Large intestine (tissue), 3 donors: Measurements from ENCODE around the gene LHPP. TPM values are rescaled to one million over a fixed set of nuclear protein-coding genes. Genes with fewer than 3 reads are reported as not detected.
A peak's percentile ranks its signal among the peaks of the same experiment; 100 is the strongest.
"Not testable (repeated sequence)": the region's sequence is repeated elsewhere in the genome, so short reads cannot be mapped to it uniquely, and the experiment has no call there.

Experiments used
- DNase-seq, 2 donors: peaks; one replicate each; pipeline versions ENCODE4 v3.0.0 to v3.0.0-alpha.2; 2013
- H3K27ac ChIP-seq: one replicate; pipeline ENCODE4 v1.5.1; 2013; ENCODE audit warnings: low read length
- H3K27me3 ChIP-seq: 2 replicates; pipeline ENCODE4 v1.6.1; 2013; ENCODE audit warnings: low read length; ENCODE audit not compliant: control insufficient read depth, insufficient read depth
- H3K36me3 ChIP-seq: 2 replicates; pipeline ENCODE4 v1.6.1; 2013; ENCODE audit warnings: low read length; ENCODE audit not compliant: control insufficient read depth, insufficient read depth
- H3K4me1 ChIP-seq: one replicate; pipeline ENCODE4 v1.6.1; 2013; ENCODE audit warnings: low read length; ENCODE audit not compliant: control insufficient read depth, insufficient read depth
- H3K4me3 ChIP-seq: one replicate; pipeline ENCODE4 v1.5.1; 2013; ENCODE audit warnings: low read length
- H3K9me3 ChIP-seq: one replicate; pipeline ENCODE4 v1.6.1; 2013; ENCODE audit warnings: mild to moderate bottlenecking, low read depth, low read length, moderate library complexity; ENCODE audit not compliant: control insufficient read depth
- WGBS: methylation state at CpG from one replicate; pipeline ENCODE4 v1.1.5; 2013; ENCODE audit warnings: low lambda C conversion rate; ENCODE audit not compliant: insufficient coverage; 5-methylcytosine and 5-hydroxymethylcytosine counted together
- polyA plus RNA-seq: library from polyadenylated mRNA; unstranded; fragments of 120-200 nt; gene quantifications from one replicate; pipeline ENCODE4 v1.2.1, GENCODE V29; 2013

Gene LHPP
- polyA plus RNA-seq, 1 donor = 40.7 TPM

DNA sequence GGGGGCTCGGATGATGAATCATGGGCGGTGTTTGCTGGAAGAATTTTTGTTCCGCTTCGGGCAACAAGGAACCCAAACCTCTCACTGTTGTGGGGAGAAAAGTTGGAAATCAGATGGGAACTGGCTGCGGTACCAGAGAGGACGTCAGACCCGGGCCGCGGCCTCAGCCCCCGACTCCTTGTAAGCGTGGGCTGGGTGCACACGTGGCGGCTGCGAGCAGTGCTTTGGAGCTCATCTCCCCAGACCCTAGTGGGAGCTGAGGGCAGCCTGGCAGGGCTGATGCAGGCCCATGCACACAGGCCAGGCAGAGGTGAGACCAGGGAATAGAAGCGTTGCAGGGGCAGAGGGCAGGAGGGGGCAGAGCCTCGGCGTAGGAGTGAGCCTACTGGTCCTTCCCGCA is 146.1 kb downstream of the LHPP start:
- Histone ChIP-seq H3K4me3 (no peak overlapping the region), H3K27me3 (no peaks in the 10 kb centered on the region), H3K36me3 (no peaks in the 10 kb centered on the region), H3K9me3 (no peaks in the 10 kb centered on the region), H3K27ac (no peak overlapping the region), H3K4me1 (peaks cover 3% of the 10 kb centered on the region)
- no CpG with 5 or more reads among the region's 18 CpGs for WGBS
- no peak for DNase-seq

DNA sequence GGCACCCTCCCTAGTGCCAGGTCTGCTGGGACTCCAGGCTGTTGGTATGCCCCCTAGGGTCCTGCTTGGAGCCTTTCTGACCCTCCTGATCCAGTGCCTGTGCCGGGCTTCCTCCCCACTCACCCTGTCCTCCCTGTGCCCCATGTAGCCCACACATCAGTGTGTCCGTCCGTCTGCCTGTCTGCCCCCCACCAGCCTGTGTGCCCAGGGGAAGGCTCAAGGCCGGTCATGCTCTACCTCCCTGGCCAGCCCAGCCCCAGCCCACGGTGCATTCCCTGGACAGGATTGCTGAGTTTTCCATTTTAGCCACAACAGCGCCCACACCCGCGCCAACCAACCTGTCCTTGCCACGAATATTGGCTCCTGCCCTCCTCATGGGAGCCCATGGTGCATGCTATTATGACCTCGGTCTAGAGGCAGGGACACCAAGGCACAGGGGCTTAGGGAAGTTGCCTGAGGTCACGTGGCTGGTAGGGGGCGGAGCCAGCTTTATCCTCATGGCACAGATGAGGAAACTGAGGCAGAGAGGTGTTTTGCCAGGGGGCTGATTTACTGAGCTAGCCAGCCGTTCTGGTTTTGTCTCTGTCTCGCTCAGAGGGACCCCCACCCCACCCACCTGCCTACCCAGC is 146.6 kb downstream of the LHPP start:
- peaks cover 3% of the 10 kb centered on the region for H3K4me1 ChIP-seq
- no peak overlapping the region for H3K27ac ChIP-seq
- no peak overlapping the region for H3K4me3 ChIP-seq
- no peaks in the 10 kb centered on the region for H3K27me3 ChIP-seq
- H3K9me3 ChIP-seq = no peaks in the 10 kb centered on the region
- no peak for DNase-seq
- no peaks in the 10 kb centered on the region for H3K36me3 ChIP-seq
- no CpG with 5 or more reads among the region's 14 CpGs for WGBS

DNA sequence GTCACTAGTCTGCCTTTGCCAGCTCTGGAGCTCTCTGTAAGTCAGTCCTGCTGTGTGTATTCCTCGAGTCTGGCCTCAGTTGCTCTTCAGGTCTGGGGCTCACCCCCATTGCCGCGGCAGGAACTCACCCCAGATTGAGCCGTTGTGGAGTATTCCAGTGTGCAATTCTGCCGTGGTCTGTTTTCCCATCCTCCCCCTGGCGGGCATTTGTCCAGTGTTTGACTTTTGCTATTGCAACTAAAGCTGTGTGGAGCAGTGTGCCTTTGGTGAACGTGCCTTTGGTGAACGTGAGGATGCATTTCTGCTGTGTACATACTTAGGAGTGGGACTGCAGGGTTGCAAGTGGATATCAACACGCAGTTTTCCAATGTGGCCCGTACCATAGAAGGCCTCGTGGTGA is 148.1 kb downstream of the LHPP start:
- DNase-seq = no peak
- no CpG with 5 or more reads among the region's 11 CpGs for WGBS
- peaks cover 3% of the 10 kb centered on the region for H3K4me1 ChIP-seq
- no peaks in the 10 kb centered on the region for H3K27me3 ChIP-seq
- H3K27ac ChIP-seq = no peak overlapping the region
- no peaks in the 10 kb centered on the region for H3K36me3 ChIP-seq
- H3K9me3 ChIP-seq = no peaks in the 10 kb centered on the region
- H3K4me3 ChIP-seq = no peak overlapping the region

DNA sequence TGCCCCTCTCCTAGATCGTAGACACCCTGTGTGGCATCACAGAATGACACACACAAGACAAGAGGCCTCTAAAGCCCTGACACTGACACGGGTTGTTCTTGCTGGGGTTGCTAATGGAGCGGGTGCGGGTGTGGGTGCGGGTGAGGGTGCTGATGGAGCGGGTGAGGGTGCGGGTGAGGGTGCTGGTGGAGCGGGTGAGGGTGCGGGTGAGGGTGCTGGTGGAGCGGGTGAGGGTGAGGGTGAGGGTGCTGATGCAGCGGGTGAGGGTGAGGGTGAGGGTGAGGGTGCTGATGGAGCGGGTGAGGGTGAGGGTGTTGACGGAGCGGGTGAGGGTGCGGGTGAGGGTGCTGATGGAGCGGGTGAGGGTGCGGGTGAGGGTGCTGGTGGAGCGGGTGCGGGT is 148.6 kb downstream of the LHPP start:
- not testable (repeated sequence) for DNase-seq, H3K9me3 ChIP-seq, H3K4me1 ChIP-seq, H3K27ac ChIP-seq, H3K27me3 ChIP-seq, H3K36me3 ChIP-seq, H3K4me3 ChIP-seq
- WGBS = 98% methylated on average over 5 of the region's 19 CpGs

DNA sequence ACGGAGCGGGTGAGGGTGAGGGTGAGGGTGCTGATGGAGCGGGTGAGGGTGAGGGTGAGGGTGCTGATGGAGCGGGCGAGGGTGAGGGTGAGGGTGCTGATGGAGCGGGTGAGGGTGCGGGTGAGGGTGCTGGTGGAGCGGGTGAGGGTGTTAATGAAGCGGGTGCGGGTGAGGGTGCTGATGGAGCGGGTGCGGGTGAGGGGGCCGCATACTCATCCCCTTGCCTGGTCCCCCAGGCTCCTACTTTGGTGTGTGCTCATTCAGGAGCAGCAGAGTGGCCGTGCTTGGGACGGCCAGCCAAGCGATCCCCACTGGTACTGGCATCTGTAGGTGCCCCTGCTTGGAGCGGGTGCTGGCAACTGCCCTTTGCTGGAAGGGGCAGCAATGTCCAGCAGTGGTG is 149.2 kb downstream of the LHPP start:
- WGBS = no CpG with 5 or more reads among the region's 17 CpGs

DNA sequence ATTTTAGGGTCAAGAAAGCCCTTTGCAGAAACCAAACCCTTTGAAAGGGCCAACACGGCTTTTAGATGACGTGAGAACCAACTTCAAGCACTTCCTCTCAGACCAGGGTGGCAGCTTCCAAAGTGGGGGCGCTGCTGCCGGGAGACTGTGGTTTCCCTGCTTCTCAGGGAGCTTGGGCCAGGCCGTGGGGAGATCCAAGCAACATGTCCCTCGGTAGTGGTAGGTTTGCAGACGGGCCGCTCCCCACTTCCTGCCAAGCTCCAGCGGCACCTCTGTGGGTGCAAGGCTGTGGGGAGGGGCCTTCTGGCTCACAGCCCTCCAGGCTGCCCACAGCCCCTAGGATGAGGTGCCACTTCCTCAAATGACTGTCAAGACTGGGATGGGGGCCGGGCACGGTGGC is 150.1 kb downstream of the LHPP start:
- DNase-seq = no peak
- Histone ChIP-seq H3K36me3 (peaks cover 11% of the 10 kb centered on the region), H3K4me3 (no peak overlapping the region), H3K9me3 (peaks cover 4% of the 10 kb centered on the region), H3K4me1 (no peaks in the 10 kb centered on the region), H3K27ac (no peak overlapping the region), H3K27me3 (no peaks in the 10 kb centered on the region)
- no CpG with 5 or more reads among the region's 11 CpGs for WGBS

More for the DNA sequence above, 149.2 kb downstream of the LHPP start:
- H3K27ac ChIP-seq, H3K9me3 ChIP-seq, H3K4me3 ChIP-seq, DNase-seq, H3K36me3 ChIP-seq, H3K27me3 ChIP-seq, H3K4me1 ChIP-seq: not testable (repeated sequence)

DNA sequence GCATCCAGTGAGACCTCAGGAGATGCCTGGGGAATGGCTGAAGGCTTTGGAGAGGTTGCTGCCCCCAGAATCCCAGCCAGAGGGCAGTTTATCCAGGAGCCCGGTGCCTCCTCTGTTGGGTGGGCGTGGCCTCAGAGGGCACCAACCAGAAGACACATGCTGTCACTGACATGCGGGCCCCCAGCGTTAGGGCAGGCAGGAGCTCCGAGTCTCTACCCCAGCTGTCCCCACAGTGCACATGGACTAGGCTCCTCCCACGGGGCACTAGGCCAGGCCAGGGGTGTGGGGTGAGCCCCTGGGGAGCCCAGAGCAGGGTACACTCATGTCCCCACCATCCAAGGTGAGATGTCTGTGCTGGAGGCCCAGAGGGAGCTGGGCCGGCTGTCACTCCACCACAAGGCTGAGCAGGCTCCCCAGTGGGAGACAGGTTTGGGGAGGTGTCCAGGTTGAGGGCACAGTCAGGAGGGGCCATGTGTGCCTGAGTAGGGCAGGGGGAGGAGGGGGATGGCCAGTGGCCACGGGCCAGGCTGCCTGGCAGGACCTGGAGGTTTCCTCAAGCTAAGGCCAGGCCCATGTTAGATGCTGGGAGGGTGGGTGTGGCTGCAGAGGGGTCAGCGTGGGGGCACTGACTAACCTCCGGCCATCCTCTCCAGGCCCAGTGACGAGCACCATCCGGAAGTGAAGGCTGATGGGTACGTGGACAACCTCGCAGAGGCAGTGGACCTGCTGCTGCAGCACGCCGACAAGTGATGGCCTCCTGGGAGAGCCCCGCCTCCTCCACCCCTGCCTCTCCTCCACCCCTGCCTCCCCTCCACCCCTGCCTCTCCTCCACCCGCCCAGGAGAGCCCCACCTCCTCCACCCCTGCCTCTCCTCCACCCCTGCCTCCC is 151.2 kb downstream of the LHPP start:
- peak in 1 of 2 donors; percentile 37 for DNase-seq
- Histone ChIP-seq H3K36me3 (peaks cover 22% of the 10 kb centered on the region), H3K9me3 (peaks cover 4% of the 10 kb centered on the region), H3K4me1 (peaks cover under 1% of the 10 kb centered on the region), H3K27me3 (no peaks in the 10 kb centered on the region), H3K27ac (no peak overlapping the region), H3K4me3 (no peak overlapping the region)
- no CpG with 5 or more reads among the region's 18 CpGs for WGBS

DNA sequence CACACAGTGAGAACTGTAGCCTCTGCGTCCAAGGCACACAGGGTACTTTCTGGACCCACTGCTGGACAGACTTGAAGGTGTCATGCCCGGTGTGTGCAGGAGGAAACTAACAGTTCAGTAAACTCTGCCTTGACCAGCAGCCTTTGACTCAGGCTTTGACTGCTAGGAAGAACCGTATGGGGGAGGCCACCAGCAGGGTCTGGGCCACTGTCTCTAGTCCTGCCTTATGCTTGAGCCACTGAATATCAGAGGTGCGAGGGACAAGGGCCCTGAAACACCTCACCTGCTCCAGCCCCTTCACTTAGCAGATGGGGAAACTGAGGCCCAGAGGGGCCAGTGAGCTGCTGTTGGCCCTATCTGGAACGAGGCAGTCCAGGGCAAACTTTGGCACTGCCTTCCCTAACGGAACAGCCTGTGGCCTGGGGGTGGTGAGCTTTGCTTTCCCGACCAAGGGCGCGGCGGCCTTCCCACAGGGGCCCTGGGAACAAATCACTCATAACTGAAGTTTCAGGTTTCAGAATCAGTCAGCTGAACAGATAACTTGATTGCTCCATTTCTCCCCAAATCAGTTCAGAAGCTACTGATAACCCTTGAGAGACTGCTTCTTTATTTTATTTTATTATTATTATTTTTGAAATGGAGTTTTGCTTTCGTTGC is 152.5 kb downstream of the LHPP start:
- DNase-seq = no peak
- H3K27ac ChIP-seq = no peak overlapping the region

DNA sequence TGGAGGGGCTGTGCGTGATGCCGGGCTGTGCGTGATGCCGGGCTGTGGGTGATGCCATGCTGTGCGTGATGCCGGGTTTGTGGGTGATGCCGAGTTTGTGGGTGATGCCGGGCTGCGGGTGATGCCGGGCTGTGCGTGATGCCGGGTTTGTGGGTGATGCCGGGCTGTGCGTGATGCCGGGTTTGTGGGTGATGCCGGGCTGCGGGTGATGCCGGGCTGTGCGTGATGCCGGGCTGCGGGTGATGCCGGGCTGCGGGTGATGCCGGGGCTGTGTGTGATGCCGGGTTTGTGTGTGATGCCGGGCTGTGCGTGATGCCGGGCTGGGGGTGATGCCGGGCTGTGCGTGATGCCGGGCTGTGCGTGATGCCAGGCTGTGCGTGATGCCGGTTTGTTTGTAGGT is 153.6 kb downstream of the LHPP start:
- H3K9me3 ChIP-seq = peaks cover 4% of the 10 kb centered on the region
- H3K36me3 ChIP-seq = peaks cover 36% of the 10 kb centered on the region
- no peak for DNase-seq
- H3K27ac ChIP-seq = no peak overlapping the region
- H3K27me3 ChIP-seq = no peaks in the 10 kb centered on the region
- H3K4me3 ChIP-seq = no peak overlapping the region
- WGBS = no CpG with 5 or more reads among the region's 34 CpGs
- peaks cover 3% of the 10 kb centered on the region for H3K4me1 ChIP-seq

More for the DNA sequence above, 152.5 kb downstream of the LHPP start:
- no peak overlapping the region for H3K4me3 ChIP-seq
- H3K36me3 ChIP-seq = peaks cover 34% of the 10 kb centered on the region
- H3K9me3 ChIP-seq = peaks cover 4% of the 10 kb centered on the region
- H3K4me1 ChIP-seq = peaks cover 3% of the 10 kb centered on the region
- no peaks in the 10 kb centered on the region for H3K27me3 ChIP-seq
- no CpG with 5 or more reads among the region's 11 CpGs for WGBS

DNA sequence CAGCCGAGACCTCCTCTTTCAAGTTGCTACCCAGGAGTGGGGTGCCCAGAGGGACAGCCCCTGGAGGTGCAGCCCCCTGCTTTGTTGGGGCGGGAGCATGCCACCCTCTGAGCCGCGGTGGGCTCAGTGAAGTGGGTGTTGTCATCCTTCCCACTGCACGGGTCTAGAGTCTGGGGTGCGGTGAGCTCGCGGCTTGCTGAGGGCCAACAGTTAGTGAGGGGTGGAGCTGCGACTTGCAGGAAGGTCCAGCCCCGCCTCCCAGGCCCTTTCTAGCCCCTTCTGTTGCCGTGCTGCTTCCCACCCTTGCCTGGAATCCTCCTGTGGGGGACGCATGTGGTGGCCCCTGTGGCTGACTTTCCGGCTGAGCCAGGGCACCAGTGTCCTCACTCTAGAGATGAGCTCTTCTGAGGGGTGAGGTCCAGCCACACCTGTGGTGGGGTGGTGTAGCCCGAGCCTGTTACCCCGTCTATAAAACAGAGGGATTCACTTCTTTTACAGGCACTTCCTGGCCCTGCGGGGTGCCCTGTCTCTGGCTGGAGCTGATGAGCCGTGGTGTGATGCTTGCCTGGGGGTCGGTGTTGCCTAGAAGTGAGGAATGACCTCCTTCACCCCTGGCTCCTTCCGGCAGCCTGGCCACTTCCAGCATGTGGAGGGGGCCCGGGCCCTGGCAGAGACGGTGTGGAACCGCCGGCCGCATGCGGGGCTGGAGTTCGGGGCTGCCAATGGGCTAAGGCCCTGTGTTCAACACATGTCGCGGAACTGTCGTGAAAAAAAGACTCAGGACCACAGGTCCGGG is 154.6 kb downstream of the LHPP start:
- Histone ChIP-seq H3K9me3 (peaks cover 4% of the 10 kb centered on the region), H3K36me3 (peaks cover 46% of the 10 kb centered on the region), H3K27me3 (no peaks in the 10 kb centered on the region), H3K27ac (no peak overlapping the region), H3K4me3 (no peak overlapping the region), H3K4me1 (peaks cover 3% of the 10 kb centered on the region)
- WGBS = no CpG with 5 or more reads among the region's 30 CpGs
- no peak for DNase-seq
